ENCODE measurements around the gene PAQR6.
"Not testable (repeated sequence)": the region's sequence is repeated elsewhere in the genome, so short reads cannot be mapped to it uniquely, and the experiment has no call there.

Gene PAQR6

DNA sequence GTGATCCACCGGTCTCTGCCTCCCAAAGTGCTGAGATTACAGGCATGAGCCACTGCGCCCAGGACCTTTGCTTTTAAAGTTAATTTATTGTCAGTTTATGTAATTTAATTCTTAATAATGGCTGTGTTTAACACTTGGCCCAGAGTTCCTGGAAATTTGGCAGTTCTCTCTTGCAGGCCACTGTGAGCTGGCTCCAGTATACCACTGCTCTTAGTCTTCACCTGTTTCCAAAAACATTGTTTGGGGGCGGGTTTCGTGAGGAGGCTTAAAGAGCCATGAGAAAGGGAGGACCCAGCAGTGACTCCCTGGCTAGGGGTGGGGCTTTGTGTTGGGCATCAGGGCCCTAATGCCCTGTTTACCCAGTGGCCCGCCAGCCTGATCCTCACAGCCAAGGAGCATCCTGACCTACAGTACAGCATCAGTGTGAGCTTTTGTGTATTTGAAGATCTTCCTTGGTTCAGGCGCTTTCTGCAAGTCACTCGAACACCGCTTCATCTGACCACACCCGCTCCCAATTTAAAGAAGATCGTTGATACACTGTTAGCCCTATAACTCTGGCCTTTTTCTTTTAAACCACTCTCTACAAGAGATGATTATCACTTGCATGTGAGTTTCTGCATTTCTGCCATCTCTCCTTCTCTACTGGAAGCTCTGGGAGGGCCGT is 17.9 kb downstream of the PAQR6 start:
- DNase-seq = no peak

DNA sequence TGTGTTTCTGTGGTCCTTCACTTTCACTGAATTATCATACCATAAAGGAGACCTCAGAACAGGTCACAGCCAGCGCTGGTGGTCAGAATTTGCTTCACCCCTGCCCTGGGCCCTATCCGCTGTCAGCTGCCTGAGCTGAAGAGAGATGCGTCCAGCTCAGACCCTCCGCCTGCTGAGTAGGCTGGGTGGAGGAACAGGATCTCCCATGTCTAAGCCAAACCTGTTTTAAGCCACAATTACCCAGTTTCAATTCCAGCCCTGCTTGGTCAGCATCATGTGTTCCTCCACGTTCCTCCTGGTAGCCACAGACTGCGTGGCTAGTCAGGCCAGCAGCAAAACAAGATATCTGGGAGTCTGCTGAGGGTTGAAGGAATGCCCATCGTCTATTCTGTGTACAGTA is 19.4 kb downstream of the PAQR6 start:
- no peak for DNase-seq

DNA sequence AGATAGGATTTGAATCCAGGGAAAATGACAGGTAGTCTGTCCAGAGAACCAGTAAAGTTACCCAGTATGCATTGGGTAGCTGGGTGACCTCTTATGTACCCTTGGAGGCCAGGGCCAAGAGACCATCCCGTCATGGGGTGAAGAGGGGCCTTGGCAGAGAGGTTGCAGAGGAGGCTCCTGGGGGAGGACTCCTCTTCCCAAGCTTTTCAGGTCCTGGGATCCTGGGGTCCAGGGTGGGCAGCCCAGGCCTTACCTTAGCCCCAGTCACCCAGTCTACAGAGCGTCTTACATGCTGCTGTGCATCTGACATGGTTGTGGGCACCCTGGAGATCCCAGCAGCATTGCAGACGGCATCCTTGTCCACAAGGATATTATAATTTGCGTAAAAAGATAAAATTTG is 21.1 kb downstream of the PAQR6 start:
- no peak for DNase-seq

DNA sequence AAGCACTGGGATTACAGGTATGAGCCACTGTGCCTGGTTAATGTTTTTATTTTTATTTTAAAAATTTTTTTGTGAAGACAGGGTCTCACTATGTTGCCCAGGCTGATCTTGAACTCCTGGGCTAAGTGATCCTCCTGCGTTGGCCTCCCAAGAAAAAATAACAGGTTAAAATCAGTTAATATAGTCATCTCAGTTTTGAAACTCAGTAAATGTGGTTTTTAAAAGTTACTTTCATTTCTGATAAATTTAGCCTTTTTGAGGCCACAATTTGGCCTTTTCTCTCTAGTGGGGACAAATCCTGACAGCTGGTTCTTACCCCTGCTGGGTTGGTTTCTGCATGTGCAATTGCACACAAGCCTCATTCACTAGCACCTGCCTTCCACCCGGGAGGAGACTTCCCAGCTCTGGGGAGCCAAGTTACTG is 21.7 kb downstream of the PAQR6 start:
- DNase-seq = peak in 1 of 2 experiments; percentile 52

DNA sequence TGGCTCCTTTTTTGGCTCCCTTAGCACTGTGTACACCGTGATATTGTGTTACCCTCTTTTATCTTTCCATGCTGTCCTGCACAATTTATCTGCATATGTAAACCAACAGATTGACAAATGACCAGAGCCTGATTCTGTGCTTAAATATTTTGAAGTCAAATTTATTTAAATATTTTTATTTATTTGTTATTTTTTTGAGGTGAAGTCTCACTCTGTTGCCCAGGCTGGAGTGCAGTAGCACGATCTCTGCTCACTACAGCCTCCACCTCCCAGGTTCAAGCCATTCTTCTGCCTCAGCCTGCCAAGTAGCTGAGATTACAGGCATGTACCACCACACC is 22.2 kb downstream of the PAQR6 start:
- no peak for DNase-seq

DNA sequence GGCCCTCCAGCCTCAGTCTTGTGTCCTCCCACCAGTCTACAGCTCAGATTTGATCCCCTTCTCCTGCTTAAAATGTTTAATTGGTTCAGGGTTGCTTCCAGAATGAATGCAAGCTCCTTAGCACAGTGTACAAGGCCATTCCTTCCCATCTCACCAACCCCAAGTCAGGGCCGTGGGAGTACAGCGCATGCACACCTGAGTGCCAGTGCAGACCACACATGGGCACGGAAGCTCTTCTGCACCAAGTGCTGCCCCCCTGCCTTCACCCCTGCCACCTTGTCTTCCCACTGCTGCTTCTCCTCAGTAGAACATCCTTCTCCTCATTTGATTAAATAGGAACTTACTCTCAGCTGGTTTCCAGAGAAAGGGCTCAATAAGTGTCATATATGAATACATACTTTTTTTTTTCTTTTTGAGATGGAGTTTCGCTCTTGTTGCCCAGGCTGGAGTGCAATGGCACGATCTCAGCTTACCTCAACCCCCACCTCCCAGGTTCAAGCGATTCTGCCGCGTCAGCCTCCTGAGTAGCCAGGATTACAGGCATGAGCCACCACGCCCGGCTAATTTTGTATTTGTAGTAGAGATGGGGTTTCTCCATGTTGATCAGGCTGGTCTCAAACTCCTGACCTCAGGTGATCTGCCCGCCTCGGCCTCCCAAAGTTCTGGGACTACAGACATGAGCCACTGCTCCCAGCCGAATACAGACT is 25.7 kb downstream of the PAQR6 start:
- DNase-seq = peak in 1 of 2 experiments; percentile 53

DNA sequence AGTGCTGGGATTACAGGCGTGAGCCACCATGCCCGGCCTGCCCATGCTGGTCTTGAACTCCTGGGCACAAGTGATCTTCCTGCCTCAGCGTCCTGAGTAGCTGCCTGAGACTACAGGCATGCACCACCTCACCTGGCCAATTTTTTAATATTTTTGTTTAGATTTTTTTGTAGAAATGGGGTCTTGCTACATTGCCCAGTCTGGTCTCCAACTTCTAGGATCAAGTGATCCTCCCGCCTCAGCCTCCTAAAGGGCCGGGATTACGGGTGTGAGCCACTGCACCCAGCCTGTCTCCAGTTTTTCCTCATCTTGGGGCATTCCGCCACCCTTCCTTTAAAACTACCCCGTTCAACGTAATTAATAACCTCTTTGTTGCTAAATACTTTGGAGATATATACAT is 27.6 kb downstream of the PAQR6 start:
- no peak for DNase-seq

DNA sequence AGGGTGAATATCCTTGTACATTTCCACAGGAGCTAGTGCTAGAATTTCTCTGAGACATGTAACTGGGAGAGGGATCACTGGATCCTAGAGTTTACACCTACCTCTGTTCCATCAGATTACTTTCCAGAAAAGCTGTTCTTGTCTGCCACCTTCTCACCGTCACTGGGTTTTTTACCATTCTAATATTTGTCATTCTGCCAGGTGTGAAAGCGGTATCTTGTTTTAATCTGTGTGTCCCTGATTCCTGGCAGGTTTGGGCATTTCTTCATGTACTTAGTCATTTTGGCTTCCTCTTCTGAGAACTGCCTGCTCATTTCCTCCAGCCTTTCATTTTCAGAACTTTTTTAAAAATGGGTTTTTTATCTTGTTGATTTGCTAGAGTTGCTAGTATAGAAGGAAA is 30.0 kb downstream of the PAQR6 start:
- DNase-seq = no peak

DNA sequence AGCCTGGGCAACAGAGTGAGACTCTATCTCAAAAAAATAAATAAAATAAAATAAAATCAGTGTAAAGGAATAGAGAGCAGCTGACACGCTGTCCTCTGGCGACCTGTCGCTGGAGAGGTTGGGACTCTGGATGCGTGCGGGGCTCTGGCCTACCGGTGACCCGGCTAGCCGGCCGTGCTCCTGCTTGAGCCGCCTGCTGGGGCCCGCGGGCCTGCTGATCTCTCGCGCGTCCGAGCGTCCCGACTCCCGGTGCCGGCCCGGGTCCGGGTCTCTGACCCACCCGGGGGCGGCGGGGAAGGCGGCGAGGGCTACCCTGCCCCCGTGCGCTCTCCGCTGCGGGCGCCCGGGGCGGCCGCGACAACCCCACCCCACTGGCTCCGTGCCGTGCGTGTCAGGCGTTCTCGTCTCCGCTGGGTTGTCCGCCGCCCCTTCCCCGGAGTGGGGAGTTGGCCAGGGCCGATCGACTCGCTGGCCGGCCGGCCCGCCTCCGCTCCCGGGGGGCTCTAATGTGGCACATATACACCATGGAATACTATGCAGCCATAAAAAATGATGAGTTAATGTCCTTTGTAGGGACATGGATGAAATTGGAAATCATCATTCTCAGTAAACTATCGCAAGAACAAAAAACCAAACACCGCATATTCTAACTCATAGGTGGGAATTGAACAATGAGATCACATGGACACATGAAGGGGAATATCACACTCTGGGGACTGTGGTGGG is 31.3 kb downstream of the PAQR6 start:
- DNase-seq = not testable (repeated sequence)

DNA sequence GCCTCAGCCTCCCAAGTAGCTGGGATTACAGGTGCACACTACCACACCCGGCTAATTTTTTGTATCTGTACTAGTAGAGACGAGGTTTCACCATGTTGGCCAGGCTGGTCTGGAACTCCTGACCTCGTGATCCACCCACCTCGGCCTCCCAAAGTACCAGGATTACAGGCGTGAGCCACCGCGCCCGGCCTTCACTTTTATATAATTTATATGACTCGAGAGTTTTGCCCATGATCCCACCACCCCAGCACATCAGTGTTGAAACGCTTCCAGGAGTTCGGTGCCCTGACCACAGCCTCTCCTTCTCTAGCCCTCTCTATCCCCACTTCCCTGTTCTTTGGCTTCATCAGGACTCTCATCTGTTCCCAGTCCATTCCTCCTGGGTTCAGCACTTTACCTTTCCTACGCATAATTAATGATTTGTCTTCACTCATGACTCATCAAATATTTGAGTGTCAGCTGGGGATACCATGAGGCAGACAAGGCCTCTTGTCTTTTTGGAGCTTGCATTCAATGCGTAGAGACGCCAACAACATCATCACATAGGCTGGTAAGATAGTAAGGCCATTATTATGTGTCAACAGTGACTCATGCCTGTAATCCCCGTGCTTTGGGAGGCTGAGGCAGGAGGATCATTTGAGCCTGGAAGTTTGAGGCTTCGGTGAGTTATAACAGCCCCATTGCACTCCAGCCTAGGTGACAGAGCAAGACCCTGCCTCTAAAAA is 33.7 kb downstream of the PAQR6 start:
- no peak for DNase-seq

DNA sequence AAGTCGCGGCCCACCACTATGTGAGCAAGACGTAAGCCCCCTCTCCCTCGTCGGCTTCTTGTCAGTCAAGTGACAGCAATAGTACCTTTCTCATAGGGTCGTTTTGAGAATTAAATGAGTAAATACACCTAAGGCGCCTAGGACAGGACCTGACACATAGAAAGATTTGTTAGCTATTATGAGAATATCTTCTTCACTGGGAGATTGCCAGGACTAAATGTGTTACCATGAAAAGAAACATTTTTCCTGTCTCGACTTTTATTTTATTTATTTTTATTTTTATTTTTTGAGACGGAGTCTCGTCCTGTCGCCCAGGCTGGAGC is 34.3 kb downstream of the PAQR6 start:
- DNase-seq = no peak

DNA sequence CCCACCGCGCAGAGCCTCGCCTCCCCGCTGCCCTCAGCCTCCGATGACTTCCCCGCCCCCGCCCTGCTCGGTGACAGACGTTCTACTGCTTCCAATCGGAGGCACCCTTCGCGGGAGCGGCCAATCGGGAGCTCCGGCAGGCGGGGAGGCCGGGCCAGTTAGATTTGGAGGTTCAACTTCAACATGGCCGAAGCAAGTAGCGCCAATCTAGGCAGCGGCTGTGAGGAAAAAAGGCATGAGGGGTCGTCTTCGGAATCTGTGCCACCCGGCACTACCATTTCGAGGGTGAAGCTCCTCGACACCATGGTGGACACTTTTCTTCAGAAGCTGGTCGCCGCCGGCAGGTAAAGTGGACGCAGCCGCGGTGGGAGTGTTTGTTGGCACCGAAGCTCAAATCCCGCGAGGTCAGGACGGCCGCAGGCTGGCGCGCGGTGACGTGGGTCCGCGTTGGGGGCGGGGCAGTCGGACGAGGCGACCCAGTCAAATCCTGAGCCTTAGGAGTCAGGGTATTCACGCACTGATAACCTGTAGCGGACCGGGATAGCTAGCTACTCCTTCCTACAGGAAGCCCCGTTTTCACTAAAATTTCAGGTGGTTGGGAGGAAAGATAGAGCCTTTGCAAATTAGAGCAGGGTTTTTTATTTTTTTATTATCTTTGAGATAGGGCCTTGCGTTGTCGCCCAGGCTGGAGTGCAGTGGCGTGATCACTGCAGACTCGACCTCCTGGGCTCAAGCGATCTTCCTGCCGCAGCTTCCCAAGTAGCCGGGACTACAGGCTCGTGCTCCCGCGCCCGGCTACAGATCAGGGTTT is 34.8 kb downstream of the PAQR6 start, which contains the start of gene PMF1:
PMF1 (plus strand) TSS at position 175 of the 811 bp plus-strand sequence; CDS start at position 184, 9 bp downstream.
- peak; percentile 96 to 98 for DNase-seq

DNA sequence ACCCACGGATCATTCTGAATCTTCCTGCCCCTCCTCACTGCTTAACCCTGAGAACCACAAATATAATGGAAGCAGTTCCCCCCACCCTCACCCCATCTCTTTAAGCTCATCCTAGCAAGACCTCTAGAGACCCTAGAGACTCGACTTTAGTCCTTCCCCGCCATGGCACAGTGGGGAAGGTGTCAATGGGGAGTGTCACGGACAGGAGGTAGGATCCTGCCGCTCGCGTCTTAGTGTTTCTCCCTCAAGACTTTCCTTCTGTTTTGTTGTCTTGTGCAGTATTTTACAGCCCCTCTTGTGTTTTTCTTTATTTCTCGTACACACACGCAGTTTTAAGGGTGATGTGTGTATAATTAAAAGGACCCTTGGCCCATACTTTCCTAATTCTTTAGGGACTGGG is 35.7 kb downstream of the PAQR6 start:
- DNase-seq = no peak

DNA sequence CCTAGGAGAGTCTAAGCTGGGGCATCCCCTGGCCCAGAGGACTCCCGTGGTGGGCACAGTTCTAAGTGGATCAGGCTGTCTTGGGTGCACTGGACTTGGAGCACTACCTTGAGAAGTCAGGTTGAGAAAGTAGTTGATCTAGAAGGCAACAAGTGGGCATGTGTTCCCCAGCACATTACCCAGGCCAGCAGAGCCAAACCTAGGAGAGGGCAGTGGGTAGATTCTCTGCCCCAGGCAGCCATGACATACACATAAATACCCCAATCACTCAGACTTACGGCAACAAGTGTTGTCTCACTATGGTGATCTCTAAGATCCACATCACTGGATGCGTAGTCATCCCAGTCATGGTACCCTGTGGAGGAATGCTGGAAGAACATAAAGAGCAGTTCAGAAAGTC is 36.6 kb downstream of the PAQR6 start:
- DNase-seq = no peak

DNA sequence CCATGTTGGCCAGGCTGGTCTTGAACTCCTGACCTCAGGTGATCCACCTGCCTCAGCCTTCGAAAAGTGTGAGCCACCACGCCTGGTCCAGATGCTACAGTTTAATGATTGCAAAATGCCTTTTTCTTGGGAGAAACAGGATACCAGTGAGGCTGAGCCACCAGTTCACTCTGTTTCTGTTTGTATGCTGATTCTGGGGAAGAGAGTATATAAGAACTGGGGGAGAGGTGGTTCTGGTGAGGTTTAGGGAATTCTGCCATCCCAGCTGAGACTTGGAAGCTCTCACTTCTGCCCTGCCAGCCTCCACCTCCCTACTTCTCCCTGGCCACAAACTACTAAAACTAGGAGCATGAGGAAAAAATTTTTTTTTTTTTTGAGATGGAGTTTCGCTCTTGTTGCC is 43.2 kb downstream of the PAQR6 start:
- DNase-seq = no peak

DNA sequence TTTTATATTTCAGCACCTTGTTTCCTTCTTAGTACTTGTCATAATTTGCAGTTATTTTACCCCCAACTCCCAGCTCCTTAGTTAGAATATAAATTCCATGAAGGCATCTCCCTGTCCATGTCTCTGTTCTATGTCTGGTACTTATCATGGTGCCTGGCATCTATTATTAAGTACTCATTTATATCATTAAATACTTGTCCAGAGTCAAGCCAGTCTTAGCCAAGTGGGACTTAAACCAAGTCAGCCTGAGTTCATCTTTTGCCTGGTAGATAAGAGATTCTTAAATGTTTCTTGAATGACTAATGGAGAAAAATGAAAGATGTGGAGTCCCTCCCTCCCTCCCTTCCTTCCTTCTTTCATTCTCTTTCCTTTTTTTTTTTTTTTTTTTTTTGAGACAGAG is 44.5 kb downstream of the PAQR6 start:
- DNase-seq = no peak

DNA sequence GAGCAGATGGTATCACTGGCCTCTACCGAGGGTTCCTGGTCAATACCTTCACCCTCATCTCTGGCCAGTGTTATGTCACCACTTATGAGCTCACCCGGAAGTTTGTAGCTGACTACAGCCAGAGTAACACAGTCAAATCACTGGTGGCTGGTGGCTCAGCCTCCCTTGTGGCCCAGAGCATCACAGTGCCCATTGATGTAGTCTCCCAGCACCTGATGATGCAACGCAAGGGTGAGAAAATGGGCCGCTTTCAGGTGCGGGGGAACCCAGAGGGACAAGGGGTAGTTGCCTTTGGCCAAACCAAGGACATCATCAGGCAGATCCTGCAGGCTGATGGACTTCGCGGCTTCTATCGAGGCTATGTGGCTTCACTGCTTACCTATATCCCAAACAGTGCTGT is 47.8 kb downstream of the PAQR6 start:
- no peak for DNase-seq

DNA sequence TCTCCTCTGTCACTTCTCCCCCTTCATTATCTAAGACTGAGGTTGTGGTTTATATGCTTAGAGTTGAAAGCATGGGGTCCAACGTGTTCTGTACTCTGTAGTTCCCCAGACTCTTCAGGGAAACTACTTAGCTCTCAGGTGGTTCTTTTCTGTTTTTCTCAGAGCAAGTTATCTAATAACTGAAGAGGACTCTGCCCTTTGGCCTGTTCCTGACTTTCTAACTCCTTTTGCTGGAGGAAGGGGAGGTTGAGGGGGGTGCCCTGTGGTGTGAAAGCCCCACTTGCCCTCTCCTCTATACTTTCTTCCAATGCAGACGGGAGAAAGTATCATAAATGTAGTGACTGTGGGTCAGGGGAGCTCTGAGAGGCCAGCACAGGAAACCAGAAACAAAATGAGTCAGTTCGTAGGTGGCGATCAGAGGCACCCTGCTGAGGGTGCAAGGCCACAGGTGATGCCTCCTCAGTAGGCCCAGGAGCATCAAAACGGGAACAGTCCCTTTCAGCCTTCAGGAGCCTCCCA is 49.0 kb downstream of the PAQR6 start:
- DNase-seq = peak; percentile 44 to 58

DNA sequence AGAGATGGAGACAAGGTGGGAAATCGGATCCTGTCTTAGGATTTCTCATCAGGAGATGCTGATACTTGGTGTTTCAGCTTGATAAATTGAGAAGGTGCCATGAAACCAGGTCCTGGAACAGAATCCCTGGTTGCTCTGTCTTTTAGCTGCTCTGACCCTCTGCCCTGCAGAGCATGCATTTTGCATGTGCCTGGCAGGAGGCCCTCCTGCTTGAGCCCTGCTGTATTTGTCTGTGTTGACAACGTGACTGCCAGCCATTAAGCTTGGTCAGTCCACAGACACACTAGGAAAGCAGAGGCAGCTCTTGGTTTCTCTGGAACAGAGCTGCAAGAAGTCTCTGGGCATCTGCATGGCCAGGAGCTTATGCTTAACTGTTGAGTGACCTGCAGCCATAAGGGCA is 51.4 kb downstream of the PAQR6 start:
- DNase-seq = no peak

DNA sequence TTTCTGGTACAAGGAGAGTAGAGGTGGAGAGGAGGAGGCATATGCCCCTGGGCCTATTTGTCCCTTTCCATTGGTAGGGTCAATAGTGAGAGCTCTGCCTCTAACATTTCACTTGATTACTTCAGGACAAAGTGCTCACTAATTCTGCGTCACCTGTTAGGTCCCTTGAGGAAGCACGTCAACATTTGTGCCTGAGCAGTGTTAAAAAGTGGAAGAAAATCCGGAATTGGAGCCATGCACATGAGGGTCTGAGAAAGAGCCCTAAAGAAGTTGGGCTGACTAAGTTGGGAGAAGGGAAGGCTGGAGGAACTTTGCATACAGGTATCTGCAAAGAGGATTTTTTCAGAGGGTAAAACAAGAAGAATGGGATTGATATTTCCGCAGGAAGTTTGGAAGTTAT is 52.0 kb downstream of the PAQR6 start:
- no peak for DNase-seq

DNA sequence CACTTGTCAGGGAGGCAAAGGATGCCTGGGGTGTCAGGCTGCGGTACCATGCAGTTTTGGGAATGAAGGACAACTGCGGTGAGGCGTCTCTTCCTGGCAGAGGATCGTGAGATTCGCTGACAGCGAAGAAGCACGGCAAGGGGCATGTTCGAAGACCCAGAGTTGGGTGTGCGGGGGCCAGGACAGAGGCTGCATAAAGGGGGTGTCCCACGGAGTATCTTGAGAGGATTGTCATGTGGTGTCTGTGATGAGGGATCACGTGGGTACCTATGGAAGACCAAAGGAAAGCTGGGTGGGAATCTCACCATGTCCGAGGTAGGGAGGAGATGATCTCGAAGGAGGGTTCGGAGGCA is 53.6 kb downstream of the PAQR6 start:
- no peak for DNase-seq

DNA sequence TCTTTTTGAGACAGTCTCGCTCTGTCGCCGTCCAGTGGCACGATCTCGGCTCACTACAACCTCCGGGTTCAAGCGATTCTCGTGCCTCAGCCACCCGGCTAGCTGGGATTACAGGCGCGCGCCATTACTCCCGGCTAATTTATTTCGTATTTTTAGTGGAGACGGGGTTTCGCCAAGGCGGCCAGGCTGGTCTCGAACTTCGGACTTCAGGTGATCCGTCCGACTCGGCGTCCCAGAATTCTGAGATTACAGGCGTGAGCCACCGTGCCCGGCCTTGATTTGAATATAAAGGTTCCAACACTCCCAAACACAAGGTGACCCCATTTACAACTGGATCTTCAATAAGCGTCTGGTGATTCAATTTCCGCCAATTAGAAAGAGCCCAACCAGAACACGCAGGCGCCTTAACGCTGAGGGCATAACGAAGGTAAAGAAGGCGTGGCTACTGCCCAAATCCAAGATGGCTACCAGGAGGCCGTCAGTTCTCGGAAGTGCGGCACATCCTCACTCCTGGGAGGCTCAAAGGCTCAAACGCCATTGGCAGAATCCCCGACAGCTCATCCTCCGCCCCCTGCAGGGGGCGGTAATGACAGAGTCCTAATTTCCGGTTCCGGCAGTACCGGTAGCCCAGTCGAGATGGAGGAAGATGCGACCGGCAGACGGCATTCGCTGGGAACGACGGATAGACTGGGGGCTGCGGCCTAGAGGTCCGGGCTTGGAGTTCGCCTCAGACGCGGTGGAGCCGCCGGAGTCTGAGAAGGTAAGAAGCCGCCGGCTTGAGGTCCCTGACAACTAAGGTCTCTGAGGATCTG is 54.2 kb downstream of the PAQR6 start, which contains the start of gene SLC25A44:
SLC25A44 (plus strand) TSS at position 617 of the 812 bp plus-strand sequence. CDS start 5,744 bp downstream, outside the sequence.
- DNase-seq = peak; percentile 96 to 98

Data from activated CD4-positive, alpha-beta T cell treated with anti-CD3 and anti-CD28 coated beads, Interleukin-2, amount 50 U/mL, for 48 hours (primary cell).